Mammary epithelial cell (primary cell): ENCODE measurements around the gene TBATA.

Experiments used
- EZH2 ChIP-seq: IDR thresholded peaks from 2 replicates; pipeline ENCODE4 v1.6.1; 2012; ENCODE audit warnings: low read length, inconsistent platforms, borderline replicate concordance
- TF ChIP-seq, protein P1 (sequence below), 2 donors: IDR thresholded peaks in 1 of 2; conservative IDR thresholded peaks in 1 of 2; 2 replicates each; pipeline ENCODE4 v1.5.1; 2011 to 2012; ENCODE audit warnings: inconsistent platforms in 2 of 2, low read length in 2 of 2, mild to moderate bottlenecking in 2 of 2, control low read depth in 1 of 2, low read depth in 1 of 2; ENCODE audit not compliant: insufficient read depth in 1 of 2; ENCODE audit errors: extremely low read depth in 1 of 2

DNA sequence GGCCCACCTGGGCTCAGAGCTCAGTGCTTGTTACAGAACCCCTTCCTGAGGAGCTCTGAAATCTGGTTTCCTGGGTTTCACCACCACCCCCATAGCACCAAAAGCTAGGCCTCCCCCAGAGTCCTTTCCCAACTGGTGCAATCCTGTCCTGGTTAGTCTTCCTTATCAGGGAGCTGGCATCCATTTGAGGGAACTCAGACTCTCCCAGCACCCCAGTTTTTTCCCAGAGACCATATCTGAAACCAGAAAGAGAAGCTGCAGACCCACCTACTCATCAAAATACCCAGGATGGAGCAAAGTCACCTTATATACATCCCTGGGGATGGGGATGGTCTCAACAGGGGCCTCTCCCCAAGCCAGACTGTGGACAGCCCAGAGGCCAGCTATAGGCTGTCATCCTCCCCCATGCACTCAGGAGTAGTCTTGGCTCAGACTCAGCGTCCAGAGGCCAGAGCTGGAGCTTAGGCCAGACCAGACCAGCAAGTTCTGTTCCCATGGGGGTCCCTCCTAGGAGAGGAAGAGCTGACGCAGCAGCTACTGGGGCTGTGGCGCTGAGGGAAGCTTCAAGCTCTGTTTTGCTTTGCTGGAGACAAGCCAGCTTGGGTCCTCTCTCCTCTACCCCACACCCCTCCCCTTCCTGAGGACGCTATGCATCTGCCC, 3.0 kb downstream of the TBATA start:
- TF ChIP-seq, protein P1, sequence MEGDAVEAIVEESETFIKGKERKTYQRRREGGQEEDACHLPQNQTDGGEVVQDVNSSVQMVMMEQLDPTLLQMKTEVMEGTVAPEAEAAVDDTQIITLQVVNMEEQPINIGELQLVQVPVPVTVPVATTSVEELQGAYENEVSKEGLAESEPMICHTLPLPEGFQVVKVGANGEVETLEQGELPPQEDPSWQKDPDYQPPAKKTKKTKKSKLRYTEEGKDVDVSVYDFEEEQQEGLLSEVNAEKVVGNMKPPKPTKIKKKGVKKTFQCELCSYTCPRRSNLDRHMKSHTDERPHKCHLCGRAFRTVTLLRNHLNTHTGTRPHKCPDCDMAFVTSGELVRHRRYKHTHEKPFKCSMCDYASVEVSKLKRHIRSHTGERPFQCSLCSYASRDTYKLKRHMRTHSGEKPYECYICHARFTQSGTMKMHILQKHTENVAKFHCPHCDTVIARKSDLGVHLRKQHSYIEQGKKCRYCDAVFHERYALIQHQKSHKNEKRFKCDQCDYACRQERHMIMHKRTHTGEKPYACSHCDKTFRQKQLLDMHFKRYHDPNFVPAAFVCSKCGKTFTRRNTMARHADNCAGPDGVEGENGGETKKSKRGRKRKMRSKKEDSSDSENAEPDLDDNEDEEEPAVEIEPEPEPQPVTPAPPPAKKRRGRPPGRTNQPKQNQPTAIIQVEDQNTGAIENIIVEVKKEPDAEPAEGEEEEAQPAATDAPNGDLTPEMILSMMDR (conservative IDR thresholded peaks at IDR 0.05 in 1 of 2, IDR thresholded peaks at IDR 0.05 in 1 of 2; ENCODE audit: extremely low read depth in 1 of 2, insufficient read depth in 1 of 2, low read depth in 1 of 2, low read length in 2 of 2), result no peak
- no peak for TF ChIP-seq EZH2
